Stimulated activated CD4-positive, alpha-beta T cell treated with anti-CD3 and anti-CD28 coated beads, TNF-alpha, amount 100 ng/mL, for 48 hours (primary cell): Measurements from ENCODE around the gene MZB1.
"Not testable (repeated sequence)": the region's sequence is repeated elsewhere in the genome, so short reads cannot be mapped to it uniquely, and the experiment has no call there.

ENCODE experiments used
- DNase-seq, 3 donors: peaks; one replicate each; pipeline ENCODE4 v3.0.0-alpha.2; 2020; ENCODE audit warnings: low read depth in 3 of 3

MZB1 gene

DNA sequence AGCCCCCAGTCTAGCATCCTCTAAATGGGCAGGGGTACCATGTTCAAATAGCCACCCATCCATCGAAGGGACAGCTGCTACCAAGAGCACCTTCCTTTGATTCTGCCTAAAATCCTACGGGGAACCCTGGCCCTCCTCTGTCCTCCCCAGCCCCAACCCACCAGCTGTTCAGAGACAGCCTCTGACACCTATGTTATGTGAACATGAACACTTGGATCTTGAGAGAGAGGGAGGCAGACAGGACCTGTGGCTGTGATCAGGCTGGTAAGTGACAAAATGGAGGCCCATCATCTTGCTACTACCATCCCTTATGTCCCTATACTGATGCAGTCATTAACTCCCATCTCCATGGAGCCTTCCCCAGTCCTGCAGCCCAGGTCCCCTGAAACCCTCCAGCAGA is 14.8 kb downstream of the MZB1 start:
- DNase-seq: no peak

DNA sequence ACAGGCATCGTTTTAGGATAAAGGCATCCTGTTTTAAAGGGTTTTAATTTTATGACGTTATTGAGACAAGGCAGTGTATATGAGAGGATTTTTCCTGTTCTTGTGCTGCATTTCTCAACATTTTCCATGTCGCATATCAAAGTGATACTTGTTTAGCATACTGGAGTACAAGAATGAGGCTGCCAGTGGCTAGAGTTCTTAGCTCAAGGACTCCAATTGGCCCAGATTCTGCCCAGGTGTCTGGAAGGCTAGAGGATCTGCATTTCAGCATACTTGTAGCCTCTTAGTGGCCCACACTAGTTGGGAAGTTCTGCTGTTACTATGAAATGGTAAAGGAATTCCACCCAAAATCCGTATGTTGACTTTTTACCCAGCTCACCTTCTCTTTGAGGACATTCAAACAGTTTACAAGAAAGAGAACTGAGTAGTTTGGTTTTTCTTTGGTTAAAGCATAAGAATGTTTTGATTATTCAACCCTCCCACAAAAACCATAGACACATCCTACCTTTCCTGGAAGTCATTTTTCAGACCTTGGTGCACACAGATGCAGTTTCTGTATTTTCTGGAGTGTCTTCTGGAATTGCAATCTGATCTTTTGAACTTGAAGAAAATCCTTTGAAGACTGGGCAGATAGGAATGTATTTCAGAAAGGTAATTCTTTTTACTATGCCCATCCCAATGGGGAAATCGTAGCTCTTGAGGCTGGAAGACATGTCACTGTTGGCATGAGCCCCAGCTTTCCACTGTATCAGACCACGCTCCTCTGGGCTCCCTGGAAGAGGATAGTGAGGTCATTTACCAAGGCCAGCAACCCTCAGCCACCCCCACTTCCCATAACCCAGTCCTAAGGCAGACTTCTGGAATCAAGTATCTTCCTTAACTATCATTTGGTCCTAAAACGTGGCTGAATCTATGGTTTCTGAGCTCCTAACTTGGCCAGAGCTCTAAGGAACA is 18.0 kb downstream of the MZB1 start:
- no peak for DNase-seq

DNA sequence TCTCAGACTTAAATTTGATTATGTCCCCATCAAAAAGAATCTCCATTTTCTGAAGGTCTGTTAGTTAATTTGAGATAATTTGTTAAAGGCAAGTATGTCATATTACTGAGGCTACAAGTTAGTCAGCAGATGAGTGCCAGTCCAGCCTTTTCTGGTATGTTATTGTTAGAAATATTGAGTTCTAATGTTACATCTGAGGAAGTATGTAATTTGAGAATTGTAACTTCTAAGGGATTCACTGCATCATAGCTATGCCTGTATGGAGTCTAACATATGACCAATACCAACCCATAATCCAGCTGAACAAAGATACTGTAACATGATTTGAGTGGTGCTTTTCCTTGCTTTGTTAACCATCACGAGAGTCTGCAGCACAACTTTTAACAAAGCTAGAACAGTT is 20.5 kb downstream of the MZB1 start:
- no peak for DNase-seq

DNA sequence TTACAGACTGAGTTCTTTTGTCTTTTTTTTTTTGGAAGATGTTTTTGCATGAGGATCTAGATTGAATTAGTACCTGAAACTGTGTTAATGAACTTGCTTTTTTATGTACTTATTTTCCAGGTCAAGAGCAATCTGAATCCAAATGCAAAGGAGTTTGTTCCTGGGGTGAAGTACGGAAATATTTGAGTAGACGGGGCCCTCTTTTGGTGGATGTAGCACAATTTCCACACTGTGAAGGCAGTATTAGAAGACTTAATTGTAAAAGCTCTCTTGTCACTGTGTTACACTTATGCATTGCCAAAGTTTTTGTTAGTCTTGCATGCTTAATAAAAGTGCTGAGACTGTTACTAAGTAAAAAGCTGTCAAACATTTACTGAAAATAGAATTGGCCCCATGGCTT is 21.1 kb downstream of the MZB1 start:
- DNase-seq: no peak

DNA sequence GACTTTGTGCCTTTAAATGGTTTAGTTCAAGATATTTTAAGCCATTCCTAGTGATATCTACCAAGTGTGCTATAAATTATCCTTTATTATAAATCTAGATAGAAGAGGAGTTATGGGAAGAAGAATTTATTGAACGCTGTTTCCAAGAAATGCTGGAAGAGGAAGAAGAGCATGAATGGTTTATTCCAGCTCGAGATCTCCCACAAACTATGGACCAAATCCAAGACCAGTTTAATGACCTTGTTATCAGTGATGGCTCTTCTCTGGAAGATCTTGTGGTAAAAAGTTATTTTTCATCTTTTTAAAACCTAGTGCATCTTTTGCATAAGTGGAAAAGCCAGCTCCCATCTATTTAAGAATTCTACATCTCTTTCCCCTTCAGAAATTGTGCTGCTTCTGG is 25.2 kb downstream of the MZB1 start:
- no peak for DNase-seq

DNA sequence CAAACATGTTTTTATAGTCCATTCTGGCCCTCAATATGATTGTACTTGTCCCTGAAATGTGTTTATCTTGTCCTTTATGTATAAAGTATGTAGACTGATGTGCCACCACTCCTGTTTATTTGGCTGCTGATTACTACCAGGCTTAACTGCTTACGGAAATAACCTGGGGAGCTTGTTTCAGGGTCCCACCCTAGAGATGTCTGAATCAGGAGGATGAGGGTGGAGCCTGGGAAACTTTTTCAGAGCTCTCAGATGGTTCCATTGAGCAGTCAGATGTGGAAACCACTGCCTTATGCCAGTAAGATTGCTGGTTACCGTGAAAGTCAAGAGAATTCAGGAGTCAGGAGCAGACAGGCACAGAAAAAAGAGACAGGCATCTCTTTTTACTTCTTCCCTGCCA is 25.8 kb downstream of the MZB1 start:
- DNase-seq: no peak

DNA sequence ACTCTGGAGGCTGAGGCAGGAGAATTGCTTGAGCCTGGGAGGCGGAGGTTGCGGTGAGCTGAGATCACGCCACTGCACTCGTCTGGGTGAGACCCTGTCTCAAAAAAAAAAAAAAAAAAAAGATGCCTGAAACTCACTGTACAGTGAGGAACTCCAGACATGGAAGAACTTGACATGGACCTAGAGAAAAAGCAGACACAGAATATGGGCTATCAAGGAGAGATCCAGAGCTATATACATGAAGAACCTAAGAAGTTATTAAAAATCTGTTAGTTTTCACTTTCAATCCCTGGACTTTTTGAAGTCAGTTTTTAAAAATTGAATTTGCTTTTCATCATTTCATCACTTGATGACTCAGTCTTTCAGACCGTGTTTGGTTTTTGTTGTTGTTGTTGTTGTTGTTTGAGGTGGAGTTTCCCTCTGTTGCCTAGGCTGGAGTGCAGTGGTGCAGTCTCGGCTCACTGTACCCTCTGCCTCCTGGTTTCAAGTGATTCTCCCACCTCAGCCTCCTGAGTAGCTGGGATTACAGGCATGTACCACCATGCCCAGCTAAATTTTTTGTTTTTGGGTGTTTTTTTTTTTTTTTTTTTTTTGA is 27.8 kb downstream of the MZB1 start:
- DNase-seq: no peak

DNA sequence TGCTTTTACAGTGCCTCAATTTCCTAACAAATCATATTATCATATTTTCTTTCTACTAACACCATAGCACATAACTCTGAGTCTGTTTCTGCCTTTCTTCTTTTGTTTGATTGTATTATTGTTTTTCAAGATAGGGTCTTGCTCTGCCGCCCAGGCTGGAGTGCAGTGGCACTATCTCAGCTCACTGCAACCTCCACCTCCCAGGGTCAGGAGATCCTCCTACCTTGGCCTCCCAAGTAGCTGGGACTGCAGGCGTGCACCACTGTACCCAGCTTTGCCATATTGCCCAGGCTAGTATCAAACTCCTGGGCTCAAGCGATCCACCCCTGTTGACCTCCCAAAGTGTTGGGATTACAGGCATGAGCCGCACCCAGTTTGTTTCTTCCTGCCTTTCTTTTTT is 29.3 kb downstream of the MZB1 start:
- no peak for DNase-seq

DNA sequence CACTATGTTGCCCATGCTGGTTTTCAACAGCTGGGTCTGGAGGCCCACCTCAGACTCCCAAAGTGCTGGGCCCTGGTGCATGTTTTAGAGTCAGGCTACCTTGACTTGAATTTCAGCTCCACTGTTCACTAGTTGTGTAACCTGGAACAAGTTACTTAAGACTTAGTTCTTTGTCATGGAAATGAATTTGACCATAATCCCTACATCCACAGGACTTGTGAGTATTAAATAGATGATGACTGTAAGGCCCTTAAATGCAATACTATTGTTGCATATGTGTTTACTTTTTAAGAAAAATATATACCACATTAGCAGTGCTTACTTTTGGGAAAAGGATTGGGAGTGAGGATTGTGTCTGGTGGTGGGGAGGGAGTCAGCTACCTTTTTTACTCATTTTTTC is 31.6 kb downstream of the MZB1 start:
- no peak for DNase-seq

DNA sequence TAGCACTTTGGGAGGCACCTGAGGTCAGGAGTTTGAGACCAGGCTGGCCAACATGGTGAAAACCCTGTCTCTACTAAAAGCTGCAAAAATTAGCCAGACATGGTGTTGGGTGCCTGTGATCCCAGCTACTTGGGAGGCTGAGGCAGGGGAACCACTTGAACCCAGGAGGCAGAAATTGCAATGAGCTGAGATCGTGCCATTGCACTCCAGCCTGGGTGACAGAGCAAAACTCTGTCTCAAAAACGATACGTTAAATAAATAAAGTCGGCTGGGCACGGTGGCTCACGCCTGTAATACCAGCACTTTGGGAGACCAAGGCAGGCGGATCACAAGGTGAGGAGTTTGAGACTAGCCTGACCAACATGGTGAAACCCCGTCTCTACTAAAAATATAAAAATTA is 33.8 kb downstream of the MZB1 start:
- not testable (repeated sequence) for DNase-seq

DNA sequence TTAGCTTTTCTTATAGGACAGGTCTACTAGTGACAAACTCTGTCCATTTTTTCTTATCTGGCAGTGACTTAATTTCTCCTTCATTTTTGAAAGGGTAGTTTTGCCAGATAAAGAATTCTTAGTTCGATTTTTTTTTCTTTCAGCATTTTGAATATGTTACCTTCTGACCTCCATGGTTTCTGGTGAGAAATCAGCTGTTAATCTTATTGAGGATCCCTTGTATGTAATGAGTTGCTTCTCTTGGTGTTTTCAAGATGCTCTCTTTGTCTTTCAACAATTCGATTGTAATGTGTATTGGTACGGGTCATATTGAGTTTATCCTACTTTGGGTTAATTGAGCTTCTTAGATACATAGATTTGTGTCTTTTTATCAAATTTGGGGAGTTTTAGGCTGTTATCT is 35.5 kb downstream of the MZB1 start:
- no peak for DNase-seq

DNA sequence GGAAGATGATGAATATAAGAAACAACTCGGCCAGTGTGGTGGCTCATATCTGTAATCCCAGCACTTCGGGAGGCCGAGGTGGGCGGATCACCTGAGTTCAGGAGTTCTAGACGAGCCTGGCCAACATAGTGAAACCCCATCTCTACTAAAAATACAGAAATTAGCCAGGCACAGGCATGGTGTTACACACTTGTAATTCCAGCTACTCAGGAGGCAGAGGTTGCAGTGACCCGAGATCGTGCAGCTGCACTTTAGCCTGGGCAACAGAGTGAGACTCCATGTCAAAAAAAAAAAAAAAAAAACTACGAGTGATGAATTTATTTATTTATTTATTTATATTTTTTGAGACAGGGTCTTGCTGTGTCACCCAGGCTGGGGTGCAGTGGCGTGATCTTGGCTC is 41.9 kb downstream of the MZB1 start:
- not testable (repeated sequence) for DNase-seq

DNA sequence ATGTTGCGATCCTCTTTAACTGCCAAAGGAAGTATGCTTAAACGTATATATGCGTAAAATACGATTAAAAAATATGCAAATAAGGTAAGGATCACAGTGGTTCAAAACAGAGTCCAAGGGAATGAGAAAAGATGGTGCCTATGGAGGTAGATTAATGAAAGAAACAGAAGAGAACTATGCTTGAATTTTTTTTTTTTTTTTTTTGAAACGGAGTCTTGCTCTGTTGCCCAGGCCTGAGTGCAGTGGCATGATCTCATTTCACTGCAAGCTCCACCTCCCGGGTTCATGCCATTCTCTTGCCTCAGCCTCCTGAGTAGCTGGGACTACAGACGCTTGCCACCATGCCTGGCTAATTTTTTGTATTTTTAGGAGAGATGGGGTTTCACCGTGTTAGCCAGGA is 44.3 kb downstream of the MZB1 start:
- not testable (repeated sequence) for DNase-seq

DNA sequence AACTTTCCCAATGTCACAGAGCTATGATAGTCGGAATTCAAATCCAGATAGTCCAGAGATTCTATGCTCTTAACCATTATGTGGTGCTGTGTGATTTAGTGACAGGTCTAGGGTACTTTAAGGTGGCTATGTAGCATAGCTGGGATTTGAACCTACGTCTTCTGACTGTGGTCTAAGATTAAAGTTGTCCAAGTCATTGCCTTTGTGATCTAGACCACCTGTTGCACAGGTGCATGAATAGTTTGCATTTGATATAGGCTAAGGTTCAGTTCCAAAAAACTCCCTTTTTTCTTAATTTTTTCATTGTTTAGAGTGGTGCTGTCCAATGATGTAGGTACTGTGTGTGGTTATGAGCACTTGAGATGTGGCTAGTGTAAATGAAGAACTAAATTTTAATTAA is 45.5 kb downstream of the MZB1 start:
- DNase-seq: no peak

DNA sequence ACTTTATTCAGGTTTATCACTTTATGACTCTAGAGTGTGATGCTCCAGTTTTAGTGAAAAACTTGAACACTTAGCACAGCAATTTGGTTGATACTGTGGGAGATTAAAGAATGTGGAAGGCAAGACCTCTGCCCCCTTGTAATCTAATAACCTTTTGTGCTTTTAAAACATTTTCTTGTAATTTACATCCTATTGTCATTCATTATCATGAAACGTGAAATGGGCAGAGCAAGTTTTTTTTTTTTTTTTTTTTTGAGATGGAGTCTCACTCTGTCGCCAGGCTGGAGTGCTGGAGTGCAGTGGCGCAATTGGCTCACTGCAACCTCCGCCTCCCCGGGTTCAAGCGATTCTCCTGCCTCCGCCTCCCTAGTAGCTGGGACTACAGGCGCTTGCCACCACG is 46.2 kb downstream of the MZB1 start:
- no peak for DNase-seq

DNA sequence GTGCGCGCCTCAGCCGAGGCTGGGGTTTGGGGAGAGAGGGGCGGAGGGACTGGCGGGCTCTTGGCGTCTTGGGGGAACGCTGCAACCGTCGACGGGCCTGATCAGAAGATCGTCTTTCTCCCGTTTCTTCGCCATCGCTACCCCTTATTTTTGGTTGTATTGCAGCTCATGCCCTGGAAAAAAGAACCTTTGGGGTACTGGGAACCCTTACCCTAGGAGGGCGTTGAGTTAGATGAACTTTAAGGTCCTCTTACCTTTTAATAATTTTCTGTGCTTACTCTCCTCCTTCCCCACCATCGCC is 47.3 kb downstream of the MZB1 start:
- no peak for DNase-seq

DNA sequence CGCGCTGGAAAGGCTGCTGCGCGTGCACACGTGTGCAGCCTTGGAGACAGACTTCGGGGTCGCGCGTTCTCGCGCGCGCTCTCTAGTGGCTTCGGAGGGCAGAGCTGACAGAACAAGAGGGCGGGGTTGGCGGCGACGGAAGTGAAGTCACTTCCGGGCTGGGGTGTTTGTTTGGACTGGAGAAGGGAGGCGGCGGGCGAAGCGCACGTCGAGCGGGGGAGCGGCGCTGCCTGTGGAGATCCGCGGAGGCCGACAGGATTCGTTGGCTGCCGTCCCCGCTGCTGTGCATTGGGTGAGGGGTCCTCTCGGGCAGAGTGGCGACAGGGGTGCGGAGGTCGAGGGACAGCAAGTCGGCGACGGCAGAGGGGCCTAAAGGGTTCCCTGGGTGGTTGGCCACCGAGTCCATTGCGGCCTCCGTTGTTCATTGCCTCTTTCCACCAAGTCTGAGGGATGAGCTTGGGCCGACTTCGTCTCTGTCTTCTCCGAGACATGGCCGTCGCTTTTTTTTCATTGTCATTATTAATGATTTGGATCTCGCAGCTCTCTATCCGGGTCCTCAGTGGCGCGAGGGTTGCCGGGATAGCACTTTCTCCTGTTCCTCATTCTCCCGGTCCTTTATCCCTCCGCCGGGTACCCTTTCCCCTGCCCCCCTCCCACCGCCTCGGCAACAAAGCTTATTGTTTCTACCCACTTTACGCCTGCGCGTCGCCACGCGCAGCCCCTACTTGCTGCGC is 47.9 kb downstream of the MZB1 start, which contains the start of gene PAIP2:
Gene PAIP2 (plus strand): TSS at position 166 of the 734 bp plus-strand sequence. CDS start 21,931 bp downstream, outside the sequence.
- peak; percentile 94 to 96 (median 96) for DNase-seq

DNA sequence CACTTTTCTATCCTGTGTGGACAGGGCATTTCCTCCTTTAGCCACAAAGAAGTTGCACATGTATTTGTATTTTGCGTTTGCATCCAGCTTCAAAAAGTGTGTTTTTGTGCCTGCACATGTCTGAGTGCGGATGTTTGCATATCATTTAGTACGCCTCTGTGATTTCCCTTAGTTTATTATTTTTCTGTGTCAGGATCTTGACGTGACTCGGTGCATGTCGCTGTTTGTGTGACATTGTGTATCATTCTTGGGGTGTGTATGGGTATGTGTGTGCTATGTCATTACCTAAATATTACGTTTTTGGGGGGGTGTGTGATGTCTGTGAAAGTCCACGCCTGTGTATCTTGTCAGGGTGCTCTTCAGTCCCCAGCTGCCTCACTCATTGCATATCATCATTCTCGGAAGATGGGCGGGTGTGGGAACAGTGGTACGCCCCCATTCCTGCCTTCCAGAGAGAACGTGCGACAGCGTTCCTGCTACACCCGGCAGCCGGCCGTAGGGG is 48.5 kb downstream of the MZB1 start:
- DNase-seq: no peak

DNA sequence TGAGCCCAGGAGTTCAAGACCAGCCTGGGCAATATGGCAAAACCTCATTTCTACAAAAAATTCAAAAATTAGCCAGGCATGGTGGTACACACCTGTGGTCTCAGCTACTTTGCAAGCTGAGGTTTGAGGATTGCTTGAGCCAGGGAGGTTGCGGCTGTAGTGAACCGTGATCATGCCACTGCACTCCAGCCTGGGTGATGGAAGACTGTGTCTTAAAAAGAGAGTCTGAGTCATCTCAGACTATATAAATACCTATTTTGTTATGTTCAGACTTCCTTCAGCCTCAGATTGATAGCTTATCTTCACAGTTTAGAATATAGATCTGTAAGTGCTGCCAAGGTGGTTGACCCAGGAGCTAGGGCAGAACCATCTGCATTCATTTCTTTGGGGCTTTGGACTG is 49.7 kb downstream of the MZB1 start:
- no peak for DNase-seq
